OCI-LY7 (cell line): ENCODE data around the gene PINK1. TPM values are rescaled to one million over a fixed set of nuclear protein-coding genes. Genes with fewer than 3 reads are reported as not detected.

Experiments
- BruUV-seq: library from RNA; stranded (reverse); fragments of 400-500 nt; replicated peaks from 2 replicates; lab custom pipeline; 2021; lab: Mats Ljungman, UMichigan
- CTCF ChIA-PET: fragments of 300-600 bp; sonication (Branson Sonifier 250); formaldehyde crosslinking; loops from one replicate; lab custom pipeline; 2022; ENCODE audit warnings: antibody characterized with exemption; ENCODE audit not compliant: unreplicated experiment; lab: Charles Lee
- POLR2A ChIA-PET: fragments of 300-600 bp; sonication (Branson Sonifier 250); formaldehyde crosslinking; loops from one replicate; lab custom pipeline; 2022; ENCODE audit warnings: antibody characterized with exemption; lab: Charles Lee
- DNase-seq: peaks from one replicate; pipeline ENCODE4 v3.0.0-alpha.2; 2015; ENCODE audit warnings: low spot score
- H2AFZ ChIP-seq: fragments of 200-600 bp; sonication (generic), shearing (Covaris generic); 2 replicates; pipeline ENCODE4 v1.6.1; 2014; ENCODE audit warnings: mild to moderate bottlenecking, antibody characterized with exemption, low read length, moderate library complexity
- H3K27ac ChIP-seq: fragments of 200-600 bp; sonication (generic); 2 replicates; pipeline ENCODE4 v1.5.1; 2014; ENCODE audit warnings: mixed run types, low read depth, mild to moderate bottlenecking, moderate library complexity, low read length, inconsistent platforms; ENCODE audit not compliant: poor library complexity, severe bottlenecking
- H3K36me3 ChIP-seq: fragments of 200-600 bp; sonication (generic); 2 replicates; pipeline ENCODE4 v1.6.1; 2014; ENCODE audit warnings: mild to moderate bottlenecking, antibody characterized with exemption, low read length, moderate library complexity, mixed read lengths; ENCODE audit not compliant: insufficient read depth
- H3K4me1 ChIP-seq: fragments of 200-600 bp; sonication (generic); 2 replicates; pipeline ENCODE4 v1.5.1; 2014; ENCODE audit warnings: mild to moderate bottlenecking, low read length; ENCODE audit not compliant: insufficient read depth, poor library complexity, severe bottlenecking
- H3K4me2 ChIP-seq: fragments of 200-600 bp; sonication (generic); 2 replicates; pipeline ENCODE4 v1.6.1; 2014; ENCODE audit warnings: mild to moderate bottlenecking, low read length
- H3K4me3 ChIP-seq: fragments of 200-600 bp; sonication (generic); 2 replicates; pipeline ENCODE4 v1.5.1; 2014; ENCODE audit warnings: mild to moderate bottlenecking, low read depth, low read length; ENCODE audit not compliant: poor library complexity, severe bottlenecking
- H3K79me2 ChIP-seq: fragments of 200-600 bp; sonication (generic); 2 replicates; pipeline ENCODE4 v1.6.1; 2016; ENCODE audit warnings: low read depth, mild to moderate bottlenecking, low read length, moderate library complexity, mixed read lengths; ENCODE audit not compliant: insufficient read depth
- H3K9me2 ChIP-seq: fragments of 200-600 bp; sonication (generic); 2 replicates; pipeline ENCODE4 v1.6.1; 2016; ENCODE audit warnings: mild to moderate bottlenecking, low read length, mixed read lengths; ENCODE audit not compliant: insufficient read depth
- H3K9me3 ChIP-seq: fragments of 200-600 bp; sonication (generic); 2 replicates; pipeline ENCODE4 v1.6.1; 2014; ENCODE audit warnings: mild to moderate bottlenecking, mixed run types, low read length, mixed read lengths
- H4K20me1 ChIP-seq: fragments of 200-600 bp; sonication (generic); 2 replicates; pipeline ENCODE4 v1.6.1; 2014; ENCODE audit warnings: mild to moderate bottlenecking, antibody characterized with exemption, low read length, moderate library complexity, mixed read lengths; ENCODE audit not compliant: insufficient read depth
- CTCF ChIP-seq: fragments of 200-600 bp; sonication (generic); conservative IDR thresholded peaks from 2 replicates; pipeline ENCODE4 v1.5.1; 2014; ENCODE audit warnings: mild to moderate bottlenecking, antibody characterized with exemption, low read length, moderate library complexity, mixed read lengths
- EZH2phosphoT487 ChIP-seq: fragments of 200-600 bp; sonication (generic); IDR thresholded peaks from 2 replicates; pipeline ENCODE4 v1.6.1; 2018; ENCODE audit warnings: low read depth, borderline replicate concordance, mild to moderate bottlenecking, mixed run types, antibody characterized with exemption, low read length, moderate library complexity, mixed read lengths
- intact Hi-C: fragments of 100-400 bp; cut with micrococcal nuclease; formaldehyde crosslinking; loops from one replicate; pipeline ENCODE4 v1.10.0; 2022; ENCODE audit not compliant: unreplicated experiment
- total RNA-seq, 2 experiments: library from RNA; depleted of rRNA in 1 of 2; stranded (reverse); fragments of >200 nt in 1 of 2; shearing (Covaris generic) in 1 of 2; gene quantifications; 2 replicates each; pipeline ENCODE4 v1.2.3, GENCODE V29; 2014 to 2022

Gene PINK1
- total RNA-seq, 2 experiments from 2014 or later, result 8.9 to 13.4 TPM

- H3K4me1 ChIP-seq, result peaks cover 4% of the 10 kb centered on the region
- H3K79me2 ChIP-seq, result no peaks in the 10 kb centered on the region
- ChIA-PET POLR2A (interaction anchor here (1.0 kb wide), 1 partner anchor 44 kb away, joined by 3 read pairs; no protein-coding TSS in a partner anchor), CTCF (no interaction called here)
- no peaks in the 10 kb centered on the region for H3K36me3 ChIP-seq
- no peak overlapping the region for H3K4me3 ChIP-seq
- H3K4me2 ChIP-seq, result no peak overlapping the region
- H3K9me2 ChIP-seq, result no peaks in the 10 kb centered on the region
- no peak for DNase-seq
- no peaks in the 10 kb centered on the region for H4K20me1 ChIP-seq
- TF ChIP-seq EZH2phosphoT487, result no peak
- no peak for TF ChIP-seq CTCF
- H3K27ac ChIP-seq, result no peak overlapping the region
- H3K9me3 ChIP-seq, result no peaks in the 10 kb centered on the region
- intact Hi-C loops, result no loop called here
- BruUV-seq, result no TSS peak
- H2AFZ ChIP-seq, result no peak overlapping the region
Measured at GRCh38 chr1:20621012-20621411, 12.2 kb upstream of the PINK1 start.

- intact Hi-C loops, result no loop called here
- H3K4me1 ChIP-seq, result no peaks in the 10 kb centered on the region
- H3K36me3 ChIP-seq, result no peaks in the 10 kb centered on the region
- no peaks in the 10 kb centered on the region for H3K9me2 ChIP-seq
- no peak overlapping the region for H3K4me2 ChIP-seq
- POLR2A ChIA-PET, result no interaction called here
- TF ChIP-seq EZH2phosphoT487 (no peak), CTCF (no peak)
- no peak overlapping the region for H3K27ac ChIP-seq
- no peak overlapping the region for H3K4me3 ChIP-seq
- no peaks in the 10 kb centered on the region for H4K20me1 ChIP-seq
- no peak overlapping the region for H2AFZ ChIP-seq
- DNase-seq, result no peak
- H3K79me2 ChIP-seq, result no peaks in the 10 kb centered on the region
- BruUV-seq, result no TSS peak
- CTCF ChIA-PET, result no interaction called here
- H3K9me3 ChIP-seq, result 0 out of 2 replicates have a peak, but pooled peaks cover 10% of the 10 kb centered on the region
Measured at GRCh38 chr1:20624709-20625108, 8.5 kb upstream of the PINK1 start.

GRCh38 chr1:20625176-20626097, 7.8 kb upstream of the PINK1 start:
- no peak overlapping the region for H2AFZ ChIP-seq
- 0 out of 2 replicates have a peak, but pooled peaks cover 10% of the 10 kb centered on the region for H3K9me3 ChIP-seq
- no peaks in the 10 kb centered on the region for H3K79me2 ChIP-seq
- no TSS peak for BruUV-seq
- CTCF ChIA-PET, result no interaction called here
- no peaks in the 10 kb centered on the region for H4K20me1 ChIP-seq
- intact Hi-C loops, result no loop called here
- no peak overlapping the region for H3K4me3 ChIP-seq
- POLR2A ChIA-PET, result no interaction called here
- H3K27ac ChIP-seq, result no peak overlapping the region
- H3K9me2 ChIP-seq, result no peaks in the 10 kb centered on the region
- H3K4me1 ChIP-seq, result no peaks in the 10 kb centered on the region
- H3K36me3 ChIP-seq, result no peaks in the 10 kb centered on the region
- H3K4me2 ChIP-seq, result no peak overlapping the region
- DNase-seq, result no peak
- TF ChIP-seq EZH2phosphoT487 (no peak), CTCF (no peak)
